Measurements from ENCODE around the gene MYO10.
"Not testable (repeated sequence)": the region's sequence is repeated elsewhere in the genome, so short reads cannot be mapped to it uniquely, and the experiment has no call there.

The MYO10 gene

DNA sequence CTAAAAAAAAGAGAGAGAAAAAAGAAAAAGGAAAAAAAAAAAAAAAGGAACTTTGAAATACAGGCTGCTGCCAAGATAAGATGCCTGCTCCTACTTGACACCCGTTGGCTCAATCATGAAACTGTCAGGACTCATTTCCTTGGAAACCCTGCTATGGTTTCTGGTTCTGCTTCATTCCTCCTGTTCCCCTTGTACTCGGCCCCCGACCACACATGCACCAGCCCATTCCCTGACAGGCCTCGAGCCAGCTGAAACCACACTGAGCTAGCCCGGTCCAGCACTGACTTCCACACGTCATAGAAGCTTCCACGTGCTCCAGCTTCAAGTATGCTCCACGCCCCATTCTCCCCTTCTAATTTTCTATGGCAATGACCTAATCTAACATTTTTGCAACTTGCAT, 93.2 kb downstream of the MYO10 start:
- peak; percentile 24 for DNase-seq (ENCODE audit: low read depth, low spot score)
- H3K27ac ChIP-seq = peak overlapping the region; percentile 2

- no peak overlapping the region for H3K27ac ChIP-seq
- DNase-seq (ENCODE audit: low read depth, low spot score) = no peak
Measured at GRCh38 chr5:16841416-16841815, 94.7 kb downstream of the MYO10 start.

GRCh38 chr5:16837305-16837704, 98.8 kb downstream of the MYO10 start:
- H3K27ac ChIP-seq = no peak overlapping the region
- no peak for DNase-seq (ENCODE audit: low read depth, low spot score)

GRCh38 chr5:16834029-16834428, 102.1 kb downstream of the MYO10 start:
- H3K27ac ChIP-seq = no peak overlapping the region
- no peak for DNase-seq (ENCODE audit: low read depth, low spot score)

GRCh38 chr5:16831326-16831725, 104.8 kb downstream of the MYO10 start:
- not testable (repeated sequence) for H3K27ac ChIP-seq; DNase-seq (ENCODE audit: low read depth, low spot score)

- no peak overlapping the region for H3K27ac ChIP-seq
- no peak for DNase-seq (ENCODE audit: low read depth, low spot score)
Measured at GRCh38 chr5:16827755-16828154, 108.3 kb downstream of the MYO10 start.

DNA sequence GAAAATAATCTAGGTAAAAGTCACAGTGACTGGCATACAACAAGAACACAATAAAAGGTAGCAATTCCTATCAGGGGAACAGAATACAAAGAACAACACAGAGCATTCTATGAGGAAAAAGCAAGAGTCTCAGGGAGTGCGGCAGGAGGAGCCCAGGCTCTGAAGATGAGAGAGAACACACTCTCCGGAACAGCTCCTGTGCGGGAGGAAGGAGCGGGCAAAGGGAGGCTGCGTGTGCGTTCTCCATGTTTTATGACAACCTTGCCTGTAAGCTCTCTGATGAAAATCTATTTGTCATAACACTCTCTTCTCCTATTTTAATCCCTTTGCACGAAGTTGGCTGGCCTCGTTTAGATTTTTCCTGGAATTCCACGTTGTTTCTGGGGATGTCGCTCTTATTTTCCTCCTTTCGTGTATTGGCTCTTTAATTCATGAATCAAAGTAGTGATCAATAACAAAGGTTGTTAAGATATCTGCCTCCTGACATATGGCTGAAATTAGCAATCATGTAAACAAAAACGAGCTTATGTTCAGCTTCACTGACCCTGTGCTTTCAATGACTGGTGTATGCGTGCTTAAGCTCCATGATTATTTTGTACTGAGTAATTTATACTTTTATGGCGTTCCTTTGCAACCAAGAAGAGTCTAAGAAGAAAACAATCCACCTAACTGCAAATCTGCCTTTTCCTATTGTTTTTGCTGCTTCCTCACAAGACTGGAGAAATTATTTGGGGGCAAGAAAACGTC, 109.5 kb downstream of the MYO10 start:
- H3K27ac ChIP-seq = no peak overlapping the region

GRCh38 chr5:16819522-16820167, 116.4 kb downstream of the MYO10 start:
- H3K27ac ChIP-seq = peak overlapping the region; percentile 55
- peak; percentile 43 for DNase-seq (ENCODE audit: low read depth, low spot score)

More for the DNA sequence above, 109.5 kb downstream of the MYO10 start:
- no peak for DNase-seq (ENCODE audit: low read depth, low spot score)

- no peak for DNase-seq (ENCODE audit: low read depth, low spot score)
Measured at GRCh38 chr5:16815432-16815831, 120.7 kb downstream of the MYO10 start.

GRCh38 chr5:16812911-16813310, 123.2 kb downstream of the MYO10 start:
- H3K27ac ChIP-seq = no peak overlapping the region
- DNase-seq (ENCODE audit: low read depth, low spot score) = peak; percentile 51

More at GRCh38 chr5:16815432-16815831, 120.7 kb downstream of the MYO10 start:
- no peak overlapping the region for H3K27ac ChIP-seq

- no peak overlapping the region for H3K27ac ChIP-seq
- DNase-seq (ENCODE audit: low read depth, low spot score) = no peak
Measured at GRCh38 chr5:16812448-16812847, 123.6 kb downstream of the MYO10 start.

- no peak for DNase-seq (ENCODE audit: low read depth, low spot score)
- peak overlapping the region; percentile 24 for H3K27ac ChIP-seq
Measured at GRCh38 chr5:16810208-16810854, 125.8 kb downstream of the MYO10 start.

GRCh38 chr5:16809395-16810207, 126.5 kb downstream of the MYO10 start:
- no peak for DNase-seq (ENCODE audit: low read depth, low spot score)
- H3K27ac ChIP-seq = peak overlapping the region; percentile 24

DNA sequence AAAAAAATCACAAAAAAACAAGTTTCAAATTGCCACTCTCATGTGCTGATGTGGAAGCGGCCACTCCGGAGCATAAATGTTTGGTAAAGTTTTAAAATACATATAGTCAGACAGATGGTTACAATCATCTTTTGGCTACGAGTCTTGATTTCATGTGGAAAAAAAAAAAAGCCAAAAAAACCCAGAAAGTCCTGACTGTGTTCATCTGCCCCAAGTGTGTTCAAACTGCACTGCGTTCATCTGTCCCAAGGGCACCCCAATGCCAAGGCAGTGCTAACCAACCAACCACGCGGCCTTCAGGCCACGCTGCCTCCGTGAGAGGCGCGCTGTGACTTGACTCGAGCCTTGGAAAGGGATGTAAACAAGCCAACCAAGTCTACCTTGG, 127.1 kb downstream of the MYO10 start:
- no peak overlapping the region for H3K27ac ChIP-seq
- DNase-seq (ENCODE audit: low read depth, low spot score) = no peak

GRCh38 chr5:16808021-16808420, 128.1 kb downstream of the MYO10 start:
- no peak for DNase-seq (ENCODE audit: low read depth, low spot score)
- H3K27ac ChIP-seq = no peak overlapping the region

- H3K27ac ChIP-seq = no peak overlapping the region
Measured at GRCh38 chr5:16807547-16807864, 128.6 kb downstream of the MYO10 start.

DNA sequence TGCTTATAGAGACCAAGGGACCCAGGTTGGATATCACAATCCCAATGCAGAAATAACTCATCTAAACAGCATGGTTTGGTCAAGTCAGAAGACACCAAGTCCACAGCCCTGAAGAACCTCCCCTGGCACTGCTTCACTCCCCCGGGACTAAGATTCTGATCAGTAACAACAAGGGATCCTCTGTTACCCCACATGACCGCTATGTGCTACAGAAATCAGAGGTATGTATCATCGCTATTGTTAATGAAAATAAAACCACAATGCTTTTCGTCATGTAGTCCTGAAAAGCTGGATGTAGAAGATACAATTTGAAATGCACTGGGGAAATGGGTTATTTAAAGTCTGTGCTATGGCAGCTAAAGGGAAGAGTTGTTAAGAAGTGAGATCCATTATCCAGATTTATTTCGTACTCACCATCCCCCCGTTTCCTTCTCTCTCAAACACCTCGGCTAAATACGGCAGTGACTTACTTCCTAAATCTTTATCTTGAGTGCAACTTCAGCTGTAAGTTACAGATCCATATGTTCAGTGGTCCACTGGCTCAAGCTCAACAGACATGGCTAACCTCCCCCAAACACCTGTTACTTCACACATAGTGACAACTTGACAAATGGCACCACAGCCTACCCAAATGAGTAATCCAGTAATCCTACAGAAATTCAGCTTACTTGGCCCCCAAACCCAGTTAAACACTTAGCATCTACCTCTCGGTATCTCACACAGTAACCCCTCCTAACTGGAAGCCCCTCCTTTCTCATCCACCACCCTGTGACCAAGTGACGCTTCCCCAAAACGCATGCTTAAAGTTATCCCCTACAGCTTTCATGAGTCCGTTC, 129.2 kb downstream of the MYO10 start:
- H3K27ac ChIP-seq = no peak overlapping the region
- no peak for DNase-seq (ENCODE audit: low read depth, low spot score)

More at GRCh38 chr5:16807547-16807864, 128.6 kb downstream of the MYO10 start:
- DNase-seq (ENCODE audit: low read depth, low spot score) = no peak

DNA sequence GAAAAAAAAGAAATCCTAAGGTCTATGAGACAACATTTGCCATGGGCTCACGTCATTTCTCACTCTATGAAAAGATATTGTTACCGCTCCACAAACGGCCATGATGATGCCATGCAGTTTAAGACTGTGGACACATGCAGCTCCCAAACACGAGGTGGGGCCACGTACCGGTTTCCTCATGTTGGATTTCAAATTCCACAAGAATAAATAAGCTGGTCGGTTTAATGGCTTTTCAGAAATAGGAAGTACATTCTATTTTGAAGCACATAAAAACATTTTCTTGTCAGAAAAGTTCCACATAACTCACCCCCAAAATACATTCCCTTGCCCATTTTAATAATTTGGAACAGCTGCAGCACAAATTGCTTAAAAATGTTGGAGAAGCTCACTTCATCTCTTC, 130.6 kb downstream of the MYO10 start:
- no peak overlapping the region for H3K27ac ChIP-seq
- DNase-seq (ENCODE audit: low read depth, low spot score) = no peak

DNA sequence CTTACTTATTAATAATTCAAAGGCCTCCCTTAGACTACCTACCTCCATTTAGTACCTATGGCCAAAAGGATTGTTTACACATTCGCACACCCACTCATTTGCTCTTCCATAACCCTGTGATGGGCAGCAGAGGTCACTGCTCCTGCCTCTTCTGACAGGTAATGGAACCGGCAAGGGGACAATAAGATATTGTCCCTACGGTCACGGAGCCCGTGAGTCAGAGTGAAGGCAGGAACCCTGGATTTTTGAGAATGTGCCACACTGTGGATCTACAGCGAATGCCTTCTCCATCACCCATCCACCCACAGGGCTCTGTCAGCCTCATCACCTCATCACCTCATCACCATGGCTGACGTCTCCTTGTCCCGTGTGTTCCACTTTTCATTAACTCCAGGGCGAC, 132.3 kb downstream of the MYO10 start:
- no peak overlapping the region for H3K27ac ChIP-seq

GRCh38 chr5:16800477-16800876, 135.6 kb downstream of the MYO10 start:
- H3K27ac ChIP-seq = no peak overlapping the region
- no peak for DNase-seq (ENCODE audit: low read depth, low spot score)

More for the DNA sequence above, 132.3 kb downstream of the MYO10 start:
- DNase-seq (ENCODE audit: low read depth, low spot score) = no peak
